Measurements from ENCODE around the gene SLC30A3. TPM values are rescaled to one million over a fixed set of nuclear protein-coding genes. Genes with fewer than 3 reads are reported as not detected.
A peak's percentile ranks its signal among the peaks of the same experiment; 100 is the strongest.

Gene SLC30A3
- total and polyA plus RNA-seq, 2 of the 13 experiments (the other 11 are each of a cell fraction or from before 2014, with no cell fraction given) = 0.38 to 0.79 TPM

DNA sequence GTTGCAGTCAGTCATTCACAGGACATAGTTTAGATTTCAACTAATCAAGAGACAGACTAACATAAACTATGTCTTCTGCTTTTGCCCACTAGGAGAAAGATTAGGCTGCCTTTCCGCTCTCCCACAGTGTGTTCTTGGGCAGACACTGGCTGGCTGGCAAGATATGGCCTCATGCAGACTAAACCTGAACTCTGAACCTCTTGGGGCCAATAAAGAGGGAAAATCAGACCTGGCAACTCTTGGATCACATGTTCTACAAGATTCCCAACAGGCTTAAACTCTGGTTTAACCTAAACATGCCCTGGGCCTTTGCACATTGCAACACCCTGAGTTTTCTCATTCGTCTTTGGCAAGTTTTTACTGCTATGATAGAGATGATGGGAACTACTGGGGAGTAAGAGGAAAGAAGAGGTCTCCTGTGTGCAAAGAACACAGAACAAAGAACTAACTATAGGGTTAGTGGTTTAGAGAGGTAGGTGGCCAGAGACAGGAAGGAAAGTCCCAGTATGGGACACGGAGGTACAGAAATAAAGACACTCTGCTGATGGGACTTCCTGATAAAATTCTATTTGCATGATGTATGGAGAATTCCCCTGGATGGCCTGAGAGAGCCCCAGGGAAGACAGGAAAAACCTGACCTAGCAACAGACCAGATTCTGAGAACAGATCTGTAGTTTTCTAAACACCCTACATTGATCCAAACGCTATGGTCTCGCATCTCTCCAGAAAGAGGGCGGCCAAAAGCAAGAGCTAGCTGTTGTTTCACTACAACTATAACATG lies 53.0 kb downstream of the SLC30A3 start (continued):
- TF ChIP-seq HMG20A (CRISPR knock-in tag; IDR thresholded peaks at IDR 0.05; ENCODE audit: borderline replicate concordance) (peak; percentile 57; the same call in 1 of the 2 replicates), ZNF841 (CRISPR knock-in tag; IDR thresholded peaks at IDR 0.05; ENCODE audit: borderline replicate concordance) (no peak), RXRA (CRISPR knock-in tag; IDR thresholded peaks at IDR 0.05) (no peak), NAIF1 (CRISPR knock-in tag; IDR thresholded peaks at IDR 0.05; ENCODE audit: borderline replicate concordance) (no peak), DR1 (CRISPR knock-in tag; IDR thresholded peaks at IDR 0.05) (no peak), PAF1 (CRISPR knock-in tag; IDR thresholded peaks at IDR 0.05) (no peak), SOX13 (IDR thresholded peaks at IDR 0.05) (no peak), SOX13 (CRISPR knock-in tag; conservative IDR thresholded peaks at IDR 0.05 in 1 of 2, IDR thresholded peaks at IDR 0.05 in 1 of 2) (peak in 1 of 2 experiments; percentile 23; a peak in 1 of 4 replicates), ASH2L (IDR thresholded peaks at IDR 0.05; ENCODE audit: insufficient read length, low read depth, low read length) (peak; percentile 28), THRA (CRISPR knock-in tag; IDR thresholded peaks at IDR 0.05; ENCODE audit: borderline replicate concordance) (peak; percentile 41; the same call in 1 of the 2 replicates), ZFP37 (CRISPR knock-in tag; IDR thresholded peaks at IDR 0.05; ENCODE audit: borderline replicate concordance) (no peak), ZNF574 (CRISPR knock-in tag; IDR thresholded peaks at IDR 0.05) (no peak), ZNF350 (CRISPR knock-in tag; IDR thresholded peaks at IDR 0.05; ENCODE audit: borderline replicate concordance, low read depth) (no peak), ZNF839 (CRISPR knock-in tag; IDR thresholded peaks at IDR 0.05; ENCODE audit: borderline replicate concordance) (no peak), ZNF652 (CRISPR knock-in tag; IDR thresholded peaks at IDR 0.05; ENCODE audit: borderline replicate concordance, low read depth) (0 out of 2 replicates have a peak, but pooled peaks have one; percentile 27), FOXA1 (IDR thresholded peaks at IDR 0.05) (no peak), FOXA1 (CRISPR knock-in tag; IDR thresholded peaks at IDR 0.05) (no peak), NRL (CRISPR knock-in tag; IDR thresholded peaks at IDR 0.05; ENCODE audit: borderline replicate concordance) (no peak), ZSCAN12 (CRISPR knock-in tag; IDR thresholded peaks at IDR 0.05) (no peak), MED13 (CRISPR knock-in tag; IDR thresholded peaks at IDR 0.05) (no peak), ZNF335 (CRISPR knock-in tag; IDR thresholded peaks at IDR 0.05) (no peak), PHF21A (CRISPR knock-in tag; IDR thresholded peaks at IDR 0.05) (peak; percentile 37; the same call in 1 of the 2 replicates), ELF4 (CRISPR knock-in tag; IDR thresholded peaks at IDR 0.05; ENCODE audit: borderline replicate concordance) (peak; percentile 48; the same call in 1 of the 2 replicates), NFYC (CRISPR knock-in tag; IDR thresholded peaks at IDR 0.05) (no peak), HNF4A (CRISPR knock-in tag; IDR thresholded peaks at IDR 0.05) (peak; percentile 90)
- TF ChIP-seq, protein P1, sequence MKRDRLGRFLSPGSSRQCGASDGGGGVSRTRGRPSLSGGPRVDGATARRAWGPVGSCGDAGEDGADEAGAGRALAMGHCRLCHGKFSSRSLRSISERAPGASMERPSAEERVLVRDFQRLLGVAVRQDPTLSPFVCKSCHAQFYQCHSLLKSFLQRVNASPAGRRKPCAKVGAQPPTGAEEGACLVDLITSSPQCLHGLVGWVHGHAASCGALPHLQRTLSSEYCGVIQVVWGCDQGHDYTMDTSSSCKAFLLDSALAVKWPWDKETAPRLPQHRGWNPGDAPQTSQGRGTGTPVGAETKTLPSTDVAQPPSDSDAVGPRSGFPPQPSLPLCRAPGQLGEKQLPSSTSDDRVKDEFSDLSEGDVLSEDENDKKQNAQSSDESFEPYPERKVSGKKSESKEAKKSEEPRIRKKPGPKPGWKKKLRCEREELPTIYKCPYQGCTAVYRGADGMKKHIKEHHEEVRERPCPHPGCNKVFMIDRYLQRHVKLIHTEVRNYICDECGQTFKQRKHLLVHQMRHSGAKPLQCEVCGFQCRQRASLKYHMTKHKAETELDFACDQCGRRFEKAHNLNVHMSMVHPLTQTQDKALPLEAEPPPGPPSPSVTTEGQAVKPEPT (CRISPR knock-in tag; IDR thresholded peaks at IDR 0.05; ENCODE audit: low read depth) = no peak
